K562 (cell line): ENCODE results near the gene SCFD2. TPM values are rescaled to one million over a fixed set of nuclear protein-coding genes. Genes with fewer than 3 reads are reported as not detected.
A peak's percentile ranks its signal among the peaks of the same experiment; 100 is the strongest.

Experiments used
- ATAC-seq: fragments of 200-7000 bp; cut with Tn5 transposase; 3 replicates; pipeline ENCODE4 v1.9.1; 2020; ENCODE audit warnings: moderate library complexity
- BruUV-seq: library from RNA; stranded (reverse); fragments of 400-500 nt; replicated peaks from 2 replicates; lab custom pipeline; 2021; lab: Mats Ljungman, UMichigan
- CTCF ChIA-PET: fragments of 300-600 bp; formaldehyde crosslinking; extraction: SDS; loops from one replicate; lab custom pipeline; 2021; ENCODE audit warnings: low intra/inter-chr PET ratio; lab: Yijun Ruan, JAX
- POLR2A ChIA-PET: fragments of 300-600, 350-650 bp; sonication (Branson Sonifier 250); formaldehyde crosslinking; extraction: SDS; loops from one replicate; lab custom pipeline; 2021; ENCODE audit warnings: antibody characterized with exemption, inconsistent platforms; lab: Yijun Ruan, JAX
- DNase-seq, 4 experiments: peaks; one replicate each; pipeline versions ENCODE4 v3.0.0 to v3.0.0-alpha.2; 2011 to 2018; ENCODE audit warnings: low spot score in 3 of 4, mixed read lengths in 3 of 4; ENCODE audit errors: extremely low read depth in 1 of 4
- FAIRE-seq: peaks from 2 replicates; lab custom pipeline; 2011; peaks lifted over from hg19 to GRCh38; lab: Jason Lieb, UNC
- H2AFZ ChIP-seq: 2 replicates; pipeline ENCODE4 v1.6.0; 2011; ENCODE audit warnings: low read depth, low read length, control low read depth, inconsistent platforms
- H3K27ac ChIP-seq: fragments of 200-600 bp; 3 replicates; pipeline ENCODE4 v1.8.0; 2011; ENCODE audit warnings: low read depth, mild to moderate bottlenecking, control low read depth, inconsistent platforms, low read length, moderate library complexity, mixed read lengths; ENCODE audit errors: extremely low read depth
- H3K27me3 ChIP-seq, 2 experiments: fragments of 300-600 bp in 1 of 2; 2 replicates in 1 of 2; 3 replicates in 1 of 2; pipeline versions ENCODE4 v1.6.0 to v1.8.0; 2011; ENCODE audit warnings: inconsistent platforms in 2 of 2, low read length in 2 of 2, mild to moderate bottlenecking in 1 of 2, mixed read lengths in 1 of 2, moderate library complexity in 1 of 2; ENCODE audit not compliant: control insufficient read depth in 2 of 2, insufficient read depth in 2 of 2
- H3K36me3 ChIP-seq: fragments of 300-600 bp; 3 replicates; pipeline ENCODE4 v1.8.0; 2011; ENCODE audit warnings: mild to moderate bottlenecking, low read length, inconsistent platforms; ENCODE audit not compliant: control insufficient read depth, insufficient read depth
- H3K4me1 ChIP-seq, 2 experiments: fragments of 200-600 bp in 1 of 2; replicated peaks in 1 of 2; 2 replicates in 1 of 2; 3 replicates in 1 of 2; pipeline versions ENCODE4 v1.5.1 to v1.8.0; 2011; ENCODE audit warnings: inconsistent platforms in 2 of 2, low read length in 2 of 2, mild to moderate bottlenecking in 1 of 2, mixed read lengths in 1 of 2, moderate library complexity in 1 of 2; ENCODE audit not compliant: control insufficient read depth in 2 of 2, insufficient read depth in 2 of 2
- H3K4me2 ChIP-seq: 2 replicates; pipeline ENCODE4 v1.6.1; 2011; ENCODE audit warnings: low read length, control low read depth, inconsistent platforms, mixed read lengths; ENCODE audit not compliant: insufficient read depth
- H3K4me3 ChIP-seq: fragments of 200-600 bp; sonication (generic), shearing (Covaris generic); 2 replicates; pipeline ENCODE4 v1.5.1; 2016; ENCODE audit warnings: control low read depth, inconsistent platforms
- H3K79me2 ChIP-seq: fragments of 200-600 bp; 3 replicates; pipeline ENCODE4 v1.8.0; 2011; ENCODE audit warnings: low read length, inconsistent platforms; ENCODE audit not compliant: control insufficient read depth, insufficient read depth
- H3K9ac ChIP-seq, 2 experiments: 2 replicates each; pipeline versions ENCODE4 v1.6.0 to v1.6.1; 2011; ENCODE audit warnings: low read depth in 2 of 2, low read length in 2 of 2, control low read depth in 1 of 2, inconsistent platforms in 1 of 2, mild to moderate bottlenecking in 1 of 2, mixed read lengths in 1 of 2; ENCODE audit not compliant: insufficient read depth in 1 of 2
- H3K9me1 ChIP-seq: one replicate; pipeline ENCODE4 v1.6.0; 2011; ENCODE audit warnings: inconsistent platforms, mild to moderate bottlenecking, low read length, moderate library complexity; ENCODE audit not compliant: control insufficient read depth, insufficient read depth
- H3K9me3 ChIP-seq: replicated peaks from 2 replicates; pipeline ENCODE4 v1.5.1; 2011; ENCODE audit warnings: low read depth, low read length, inconsistent platforms; ENCODE audit not compliant: control insufficient read depth, insufficient read depth
- H4K20me1 ChIP-seq: replicated peaks from 2 replicates; pipeline ENCODE4 v1.6.1; 2011; ENCODE audit warnings: low read length, inconsistent platforms, mixed read lengths; ENCODE audit not compliant: control insufficient read depth, insufficient read depth
- CHAMP1 ChIP-seq: fragments of 450-650 bp; IDR thresholded peaks from 2 replicates; pipeline ENCODE4 v1.6.1; 2016; ENCODE audit warnings: mild to moderate bottlenecking
- MAX ChIP-seq: sonication (generic); formaldehyde crosslinking; IDR thresholded peaks from 2 replicates; pipeline ENCODE4 v1.9.0; 2022; ENCODE audit warnings: mild to moderate bottlenecking, missing genetic modification reagents
- SPI1 ChIP-seq: IDR thresholded peaks from 2 replicates; pipeline ENCODE4 v1.6.1; 2011; ENCODE audit warnings: low read depth, low read length, control low read depth, borderline replicate concordance
- ZNF316 ChIP-seq: fragments of 450-650 bp; IDR thresholded peaks from 2 replicates; pipeline ENCODE4 v1.6.1; 2016
- WGBS: fragments of 100-300 bp; shearing (Covaris generic); methylation state at CpG from one replicate; pipeline ENCODE4 v1.1.6; 2016; ENCODE audit warnings: low coverage, mixed read lengths; ENCODE audit not compliant: insufficient coverage; ENCODE audit errors: missing lambda C conversion rate; 5-methylcytosine and 5-hydroxymethylcytosine counted together
- in situ Hi-C: fragments of 300-500 bp; cut with MboI; formaldehyde crosslinking; loops from 4 replicates; pipeline ENCODE4 v1.15.0; 2018; ENCODE audit warnings: inconsistent platforms, mixed read lengths
- intact Hi-C: fragments of 100-400 bp; cut with micrococcal nuclease; formaldehyde crosslinking; loops from 2 replicates; pipeline ENCODE4 v1.14.2; 2022
- polyA plus RNA-seq, 8 experiments: library from polyadenylated mRNA; depleted of rRNA in 4 of 8; stranded (reverse) in 5 of 8; unstranded in 3 of 8; fragments of >200 nt; fragmentation: Nextera tagmentation in 2 of 8; fragmentation: Illumina TruSeq in 1 of 8; extraction: Ambion mirVana in 2 of 8; extraction: Trizol in 1 of 8; gene quantifications; 2 replicates each; pipeline versions ENCODE4 v1.2.1 to v1.2.3, GENCODE V29; 2011 to 2014; ENCODE audit warnings: inconsistent platforms in 1 of 8, missing spikeins in 1 of 8
- total RNA-seq, 7 experiments: library from RNA; depleted of rRNA in 6 of 7; stranded (reverse); fragments of >200 nt in 6 of 7; fragmentation: Illumina TruSeq in 2 of 7; extraction: Trizol in 2 of 7; gene quantifications; 2 replicates each; pipeline versions ENCODE4 v1.2.1 to v1.2.3, GENCODE V29; 2011 to 2021; ENCODE audit warnings: low replicate concordance in 1 of 7

SCFD2 gene
- total and polyA plus RNA-seq, 9 of the 15 experiments (the other 6 are each of a cell fraction or from before 2014, with no cell fraction given): 5.7 to 30.3 (median 22.8) TPM

- Histone ChIP-seq H3K4me3 (no peak overlapping the region), H3K9me3 (no peaks in the 10 kb centered on the region), H3K27ac (no peak overlapping the region), H3K4me1 (no peaks in the 10 kb centered on the region), H3K79me2 (no peaks in the 10 kb centered on the region), H3K9ac (no peak overlapping the region), H3K36me3 (no peaks in the 10 kb centered on the region), H2AFZ (no peak overlapping the region), H3K4me2 (no peak overlapping the region), H3K9me1 (no peaks in the 10 kb centered on the region), H4K20me1 (no peaks in the 10 kb centered on the region), H3K27me3 (no peaks in the 10 kb centered on the region)
- DNase-seq (no peak), ATAC-seq (no peak), FAIRE-seq (no peak)
- POLR2A ChIA-PET: no interaction called here
- intact Hi-C loops (loop anchor here (10.0 kb wide), 3 partner anchors 485 to 895 kb away; no protein-coding TSS in a partner anchor), in situ Hi-C loops (loop anchor here (25.0 kb wide), 1 partner anchor 802 kb away; no protein-coding TSS in a partner anchor)
- 25% methylated on average over 3 of the region's 3 CpGs for WGBS
- TF ChIP-seq SPI1 (no peak), ZNF316 (peak; percentile 22; the same call in 1 of the 2 replicates), CHAMP1 (no peak), MAX (CRISPR knock-in tag) (no peak)
- CTCF ChIA-PET: no interaction called here
- BruUV-seq: no TSS peak
These were observed 356.0 kb downstream of the SCFD2 start for GRCh38 chr4:53009824-53010223.
